H1 (cell line): Measurements from ENCODE around the gene OR8A1.

Source experiments
- BRCA1 ChIP-seq: IDR thresholded peaks from 2 replicates; pipeline ENCODE4 v1.6.1; 2012; ENCODE audit warnings: low read depth, low read length, improper control_type of control experiment
- CEBPB ChIP-seq: IDR thresholded peaks from 2 replicates; pipeline ENCODE4 v1.6.1; 2012; ENCODE audit warnings: low read depth, low read length
- E2F6 ChIP-seq: IDR thresholded peaks from 2 replicates; pipeline ENCODE4 v1.6.1; 2012; ENCODE audit warnings: inconsistent platforms
- EZH2 ChIP-seq: fragments of 200-600 bp; sonication (generic); IDR thresholded peaks from 2 replicates; pipeline ENCODE4 v1.7.1; 2012; ENCODE audit warnings: low read depth, mild to moderate bottlenecking, moderate library complexity, low read length, inconsistent platforms; ENCODE audit not compliant: severe bottlenecking
- GABPA ChIP-seq: IDR thresholded peaks from 2 replicates; pipeline ENCODE4 v1.6.1; 2011; ENCODE audit warnings: mild to moderate bottlenecking, low read length, moderate library complexity, borderline replicate concordance; ENCODE audit not compliant: insufficient read depth
- JUN ChIP-seq: IDR thresholded peaks from 2 replicates; pipeline ENCODE4 v1.6.1; 2011; ENCODE audit warnings: low read depth, mild to moderate bottlenecking, improper control_type of control experiment, low read length
- MAX ChIP-seq: IDR thresholded peaks from 2 replicates; pipeline ENCODE4 v1.6.1; 2012; ENCODE audit warnings: inconsistent platforms
- RAD21 ChIP-seq, 2 experiments: IDR thresholded peaks in 1 of 2; conservative IDR thresholded peaks in 1 of 2; 2 replicates each; pipeline ENCODE4 v1.6.1; 2011; ENCODE audit warnings: low read depth in 2 of 2, low read length in 2 of 2, improper control_type of control experiment in 1 of 2, inconsistent platforms in 1 of 2, mild to moderate bottlenecking in 1 of 2, moderate library complexity in 1 of 2
- SIN3A ChIP-seq, 2 experiments: IDR thresholded peaks in 1 of 2; conservative IDR thresholded peaks in 1 of 2; 2 replicates each; pipeline ENCODE4 v1.6.1; 2011 to 2012; ENCODE audit warnings: low read length in 2 of 2, improper control_type of control experiment in 1 of 2, low read depth in 1 of 2, mild to moderate bottlenecking in 1 of 2
- TAF1 ChIP-seq: IDR thresholded peaks from 2 replicates; pipeline ENCODE4 v1.6.1; 2011; ENCODE audit warnings: mild to moderate bottlenecking, low read depth, low read length
- TF ChIP-seq, protein P1 (sequence below), 3 experiments: IDR thresholded peaks; 1 replicate in 2 of 3; 2 replicates in 1 of 3; pipeline versions ENCODE4 v1.5.1 to v1.6.1; 2011; ENCODE audit warnings: low read length in 3 of 3, mild to moderate bottlenecking in 3 of 3, inconsistent platforms in 2 of 3, low read depth in 1 of 3, moderate library complexity in 1 of 3; ENCODE audit not compliant: insufficient read depth in 1 of 3; ENCODE audit errors: control extremely low read depth in 1 of 3

GRCh38 chr11:124610295-124610694 is 40.5 kb downstream of the OR8A1 start:
- TF ChIP-seq BRCA1 (no peak), E2F6 (no peak), CEBPB (no peak), JUN (no peak), RAD21 (IDR thresholded peaks at IDR 0.05 in 1 of 2, conservative IDR thresholded peaks at IDR 0.05 in 1 of 2; ENCODE audit: low read depth in 2 of 2, low read length in 2 of 2) (no peak), SIN3A (conservative IDR thresholded peaks at IDR 0.05 in 1 of 2, IDR thresholded peaks at IDR 0.05 in 1 of 2; ENCODE audit: low read depth in 1 of 2, low read length in 2 of 2) (no peak), MAX (no peak), EZH2 (no peak), TAF1 (no peak), GABPA (no peak)
- TF ChIP-seq, protein P1, sequence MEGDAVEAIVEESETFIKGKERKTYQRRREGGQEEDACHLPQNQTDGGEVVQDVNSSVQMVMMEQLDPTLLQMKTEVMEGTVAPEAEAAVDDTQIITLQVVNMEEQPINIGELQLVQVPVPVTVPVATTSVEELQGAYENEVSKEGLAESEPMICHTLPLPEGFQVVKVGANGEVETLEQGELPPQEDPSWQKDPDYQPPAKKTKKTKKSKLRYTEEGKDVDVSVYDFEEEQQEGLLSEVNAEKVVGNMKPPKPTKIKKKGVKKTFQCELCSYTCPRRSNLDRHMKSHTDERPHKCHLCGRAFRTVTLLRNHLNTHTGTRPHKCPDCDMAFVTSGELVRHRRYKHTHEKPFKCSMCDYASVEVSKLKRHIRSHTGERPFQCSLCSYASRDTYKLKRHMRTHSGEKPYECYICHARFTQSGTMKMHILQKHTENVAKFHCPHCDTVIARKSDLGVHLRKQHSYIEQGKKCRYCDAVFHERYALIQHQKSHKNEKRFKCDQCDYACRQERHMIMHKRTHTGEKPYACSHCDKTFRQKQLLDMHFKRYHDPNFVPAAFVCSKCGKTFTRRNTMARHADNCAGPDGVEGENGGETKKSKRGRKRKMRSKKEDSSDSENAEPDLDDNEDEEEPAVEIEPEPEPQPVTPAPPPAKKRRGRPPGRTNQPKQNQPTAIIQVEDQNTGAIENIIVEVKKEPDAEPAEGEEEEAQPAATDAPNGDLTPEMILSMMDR (IDR thresholded peaks at IDR 0.05; ENCODE audit: control extremely low read depth in 1 of 3, insufficient read depth in 1 of 3, low read depth in 1 of 3, low read length in 3 of 3), result no peak
